CD4-positive, alpha-beta T cell treated with Interleukin-21 for 1 hour (primary cell): Measurements from ENCODE around the gene GMDS.
A peak's percentile ranks its signal among the peaks of the same experiment; 100 is the strongest.

ENCODE experiments used
- DNase-seq: peaks from one replicate; pipeline ENCODE4 v3.0.0-alpha.2; 2020

The GMDS gene

GRCh38 chr6:1618311-1619097 is 626.9 kb downstream of the GMDS start:
- no peak for DNase-seq

DNA sequence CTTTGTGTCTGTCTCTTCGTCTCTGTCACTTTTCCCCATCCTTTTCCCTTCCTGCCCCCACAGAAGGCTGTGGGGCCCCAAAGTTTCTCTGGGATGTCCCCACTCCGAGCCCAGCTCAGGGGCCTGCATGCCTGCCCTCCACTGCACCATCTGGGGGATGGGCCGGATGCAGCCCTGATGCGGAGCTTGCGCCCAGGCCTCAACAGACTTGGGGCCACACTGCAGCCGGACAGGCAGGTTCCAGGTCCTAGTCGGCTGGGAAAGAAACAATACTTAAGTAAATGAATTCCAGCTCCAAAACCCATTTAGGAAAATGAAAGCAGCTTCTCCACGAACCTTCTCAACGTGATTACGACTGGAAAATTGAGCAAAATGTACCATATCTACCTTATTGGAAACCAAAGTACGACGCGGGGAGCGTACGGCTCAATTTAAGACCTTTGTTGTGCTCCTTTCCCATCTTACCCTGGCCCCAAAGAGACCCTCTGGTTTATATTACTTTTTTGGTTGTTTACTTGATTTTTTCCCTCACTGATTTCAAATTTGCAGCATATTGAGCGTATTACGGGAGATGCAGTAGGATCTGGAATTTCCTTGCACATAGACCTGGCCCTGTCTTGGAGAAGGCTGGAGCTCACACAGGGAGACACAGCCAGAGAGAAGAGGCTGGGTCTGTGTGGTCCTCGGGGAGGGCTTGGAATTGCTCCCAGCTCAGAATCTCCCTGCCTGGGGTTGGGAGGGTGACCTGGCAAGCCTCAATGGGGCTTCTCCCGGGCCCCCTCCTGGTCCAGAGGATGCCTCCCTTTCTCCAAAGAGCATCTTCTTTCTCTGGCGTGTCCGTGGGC is 627.7 kb downstream of the GMDS start:
- DNase-seq, result no peak

DNA sequence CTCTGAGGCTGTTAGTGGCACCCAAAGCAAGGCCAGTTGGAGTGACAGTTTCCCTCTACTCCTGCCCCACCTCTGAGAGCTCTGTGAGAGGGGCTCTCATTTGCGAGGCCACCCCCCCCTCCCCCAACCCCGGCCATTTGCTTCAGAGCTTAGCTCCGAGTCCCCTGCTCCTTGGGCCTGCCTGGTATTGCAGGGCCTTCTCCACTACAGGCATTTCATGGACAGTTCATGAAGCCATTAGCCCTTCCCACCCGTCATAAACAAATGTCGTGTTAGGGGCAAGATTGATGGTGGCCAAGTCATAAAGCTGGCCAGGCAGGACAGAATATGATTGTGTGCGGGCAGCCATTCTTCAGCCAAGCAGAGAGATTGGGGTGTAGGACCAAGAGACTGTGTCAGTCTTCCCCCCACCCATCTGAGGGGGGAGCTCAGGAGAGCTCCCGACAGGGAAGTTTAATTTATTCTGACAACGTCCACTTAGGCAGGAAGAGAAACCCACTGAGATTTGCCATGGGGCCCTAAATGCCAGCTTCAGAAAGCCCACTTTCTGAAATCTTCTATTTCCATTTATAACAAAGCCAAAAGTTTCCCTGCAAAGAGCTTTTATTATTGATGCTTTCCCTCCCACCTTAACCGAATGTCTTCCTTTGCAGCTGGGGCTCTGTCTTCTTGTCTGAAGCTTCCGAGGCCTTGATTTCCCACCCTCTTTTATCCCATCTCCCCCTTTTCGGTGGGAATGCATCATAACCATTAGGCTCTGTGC is 628.5 kb downstream of the GMDS start:
- DNase-seq, result no peak

- no peak for DNase-seq
These were observed 629.5 kb downstream of the GMDS start for GRCh38 chr6:1615853-1616420.

GRCh38 chr6:1615151-1615852 is 630.1 kb downstream of the GMDS start:
- DNase-seq, result no peak

DNA sequence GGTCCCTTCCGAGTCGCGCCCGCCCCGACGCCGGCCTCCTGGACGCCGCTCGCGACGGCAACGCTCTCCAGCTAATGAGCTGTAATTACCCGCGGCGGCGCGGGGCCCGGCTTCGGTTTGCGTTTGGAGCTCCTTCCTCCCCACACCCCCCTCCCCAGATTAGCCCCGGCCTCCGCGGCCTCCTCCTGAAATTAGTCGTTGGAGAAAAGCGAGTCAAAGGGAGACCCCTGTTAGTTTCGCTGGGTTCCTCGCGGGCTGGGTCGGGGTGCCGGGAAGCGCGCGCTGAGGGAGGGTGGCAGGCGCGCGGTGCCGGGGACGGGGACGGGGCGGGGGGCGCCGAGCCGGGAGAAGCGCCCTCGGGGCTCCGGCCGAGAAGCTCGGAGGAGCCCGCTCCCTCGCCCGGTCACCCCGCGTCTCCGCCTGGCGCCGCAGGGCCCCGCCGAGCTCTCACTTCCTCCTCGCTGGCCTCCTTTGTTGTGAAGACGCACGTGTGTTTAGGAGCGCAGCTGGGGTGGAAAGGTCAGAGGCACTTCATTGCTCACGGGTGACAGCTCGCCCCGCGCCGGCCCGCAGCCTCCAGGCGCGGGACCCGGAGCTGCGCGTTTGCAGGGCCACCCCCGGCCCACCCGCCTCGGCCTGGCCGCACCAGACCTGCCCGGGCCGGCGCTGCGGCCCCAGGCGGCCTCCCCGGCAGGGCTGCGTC is 630.8 kb downstream of the GMDS start:
- no peak for DNase-seq

DNA sequence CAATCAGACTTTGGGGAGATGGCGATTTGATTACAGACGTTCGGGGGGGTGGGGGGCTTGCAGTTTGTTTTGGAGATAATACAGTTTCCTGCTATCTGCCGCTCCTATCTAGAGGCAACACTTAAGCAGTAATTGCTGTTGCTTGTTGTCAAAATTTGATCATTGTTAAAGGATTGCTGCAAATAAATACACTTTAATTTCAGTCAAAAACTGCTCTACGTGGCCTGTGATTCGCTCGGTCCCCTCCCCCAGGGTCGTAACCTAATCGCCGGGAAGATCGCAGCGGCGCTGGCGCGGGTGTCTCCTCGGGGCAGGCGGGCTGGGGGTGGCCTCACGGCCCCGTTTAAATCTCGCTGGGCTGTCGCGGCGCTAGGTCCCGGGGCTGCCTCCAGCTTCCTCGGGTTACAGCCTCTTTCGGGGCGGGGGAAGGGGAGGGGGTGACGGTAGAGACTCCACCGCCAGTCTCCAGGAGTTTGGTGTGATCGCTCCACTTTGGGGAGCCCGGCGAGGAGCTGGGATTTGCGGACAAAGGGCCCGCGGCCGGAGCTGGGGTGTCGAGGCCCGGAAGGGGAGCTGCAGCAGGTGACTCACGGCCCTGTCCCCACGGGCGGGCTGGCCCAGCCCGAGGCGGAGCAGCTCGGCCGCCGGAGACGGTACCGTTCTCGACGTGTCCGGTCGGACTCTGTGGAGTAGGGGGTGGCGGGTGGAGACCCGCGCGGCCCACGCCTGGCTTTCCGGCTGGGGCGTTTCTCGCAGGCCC is 631.5 kb downstream of the GMDS start:
- DNase-seq, result no peak

- no peak for DNase-seq
These were observed 632.1 kb downstream of the GMDS start for GRCh38 chr6:1613346-1613687.

- DNase-seq, result no peak
These were observed 632.5 kb downstream of the GMDS start for GRCh38 chr6:1612974-1613306.

DNA sequence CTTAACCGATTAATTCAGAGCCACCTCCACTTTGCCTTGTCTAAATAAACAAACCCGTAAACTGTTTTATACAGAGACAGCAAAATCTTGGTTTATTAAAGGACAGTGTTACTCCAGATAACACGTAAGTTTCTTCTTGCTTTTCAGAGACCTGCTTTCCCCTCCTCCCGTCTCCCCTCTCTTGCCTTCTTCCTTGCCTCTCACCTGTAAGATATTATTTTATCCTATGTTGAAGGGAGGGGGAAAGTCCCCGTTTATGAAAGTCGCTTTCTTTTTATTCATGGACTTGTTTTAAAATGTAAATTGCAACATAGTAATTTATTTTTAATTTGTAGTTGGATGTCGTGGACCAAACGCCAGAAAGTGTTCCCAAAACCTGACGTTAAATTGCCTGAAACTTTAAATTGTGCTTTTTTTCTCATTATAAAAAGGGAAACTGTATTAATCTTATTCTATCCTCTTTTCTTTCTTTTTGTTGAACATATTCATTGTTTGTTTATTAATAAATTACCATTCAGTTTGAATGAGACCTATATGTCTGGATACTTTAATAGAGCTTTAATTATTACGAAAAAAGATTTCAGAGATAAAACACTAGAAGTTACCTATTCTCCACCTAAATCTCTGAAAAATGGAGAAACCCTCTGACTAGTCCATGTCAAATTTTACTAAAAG is 633.0 kb downstream of the GMDS start:
- DNase-seq, result no peak

DNA sequence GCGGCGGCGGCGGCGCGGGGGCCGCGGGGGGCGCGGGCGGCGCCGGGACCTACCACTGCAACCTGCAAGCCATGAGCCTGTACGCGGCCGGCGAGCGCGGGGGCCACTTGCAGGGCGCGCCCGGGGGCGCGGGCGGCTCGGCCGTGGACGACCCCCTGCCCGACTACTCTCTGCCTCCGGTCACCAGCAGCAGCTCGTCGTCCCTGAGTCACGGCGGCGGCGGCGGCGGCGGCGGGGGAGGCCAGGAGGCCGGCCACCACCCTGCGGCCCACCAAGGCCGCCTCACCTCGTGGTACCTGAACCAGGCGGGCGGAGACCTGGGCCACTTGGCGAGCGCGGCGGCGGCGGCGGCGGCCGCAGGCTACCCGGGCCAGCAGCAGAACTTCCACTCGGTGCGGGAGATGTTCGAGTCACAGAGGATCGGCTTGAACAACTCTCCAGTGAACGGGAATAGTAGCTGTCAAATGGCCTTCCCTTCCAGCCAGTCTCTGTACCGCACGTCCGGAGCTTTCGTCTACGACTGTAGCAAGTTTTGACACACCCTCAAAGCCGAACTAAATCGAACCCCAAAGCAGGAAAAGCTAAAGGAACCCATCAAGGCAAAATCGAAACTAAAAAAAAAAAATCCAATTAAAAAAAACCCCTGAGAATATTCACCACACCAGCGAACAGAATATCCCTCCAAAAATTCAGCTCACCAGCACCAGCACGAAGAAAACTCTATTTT is 633.7 kb downstream of the GMDS start:
- DNase-seq, result no peak

- DNase-seq, result no peak
These were observed 634.2 kb downstream of the GMDS start for GRCh38 chr6:1611322-1611571.

DNA sequence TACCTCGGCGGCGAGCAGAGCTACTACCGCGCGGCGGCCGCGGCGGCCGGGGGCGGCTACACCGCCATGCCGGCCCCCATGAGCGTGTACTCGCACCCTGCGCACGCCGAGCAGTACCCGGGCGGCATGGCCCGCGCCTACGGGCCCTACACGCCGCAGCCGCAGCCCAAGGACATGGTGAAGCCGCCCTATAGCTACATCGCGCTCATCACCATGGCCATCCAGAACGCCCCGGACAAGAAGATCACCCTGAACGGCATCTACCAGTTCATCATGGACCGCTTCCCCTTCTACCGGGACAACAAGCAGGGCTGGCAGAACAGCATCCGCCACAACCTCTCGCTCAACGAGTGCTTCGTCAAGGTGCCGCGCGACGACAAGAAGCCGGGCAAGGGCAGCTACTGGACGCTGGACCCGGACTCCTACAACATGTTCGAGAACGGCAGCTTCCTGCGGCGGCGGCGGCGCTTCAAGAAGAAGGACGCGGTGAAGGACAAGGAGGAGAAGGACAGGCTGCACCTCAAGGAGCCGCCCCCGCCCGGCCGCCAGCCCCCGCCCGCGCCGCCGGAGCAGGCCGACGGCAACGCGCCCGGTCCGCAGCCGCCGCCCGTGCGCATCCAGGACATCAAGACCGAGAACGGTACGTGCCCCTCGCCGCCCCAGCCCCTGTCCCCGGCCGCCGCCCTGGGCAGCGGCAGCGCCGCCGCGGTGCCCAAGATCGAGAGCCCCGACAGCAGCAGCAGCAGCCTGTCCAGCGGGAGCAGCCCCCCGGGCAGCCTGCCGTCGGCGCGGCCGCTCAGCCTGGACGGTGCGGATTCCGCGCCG is 634.7 kb downstream of the GMDS start:
- DNase-seq, result no peak

DNA sequence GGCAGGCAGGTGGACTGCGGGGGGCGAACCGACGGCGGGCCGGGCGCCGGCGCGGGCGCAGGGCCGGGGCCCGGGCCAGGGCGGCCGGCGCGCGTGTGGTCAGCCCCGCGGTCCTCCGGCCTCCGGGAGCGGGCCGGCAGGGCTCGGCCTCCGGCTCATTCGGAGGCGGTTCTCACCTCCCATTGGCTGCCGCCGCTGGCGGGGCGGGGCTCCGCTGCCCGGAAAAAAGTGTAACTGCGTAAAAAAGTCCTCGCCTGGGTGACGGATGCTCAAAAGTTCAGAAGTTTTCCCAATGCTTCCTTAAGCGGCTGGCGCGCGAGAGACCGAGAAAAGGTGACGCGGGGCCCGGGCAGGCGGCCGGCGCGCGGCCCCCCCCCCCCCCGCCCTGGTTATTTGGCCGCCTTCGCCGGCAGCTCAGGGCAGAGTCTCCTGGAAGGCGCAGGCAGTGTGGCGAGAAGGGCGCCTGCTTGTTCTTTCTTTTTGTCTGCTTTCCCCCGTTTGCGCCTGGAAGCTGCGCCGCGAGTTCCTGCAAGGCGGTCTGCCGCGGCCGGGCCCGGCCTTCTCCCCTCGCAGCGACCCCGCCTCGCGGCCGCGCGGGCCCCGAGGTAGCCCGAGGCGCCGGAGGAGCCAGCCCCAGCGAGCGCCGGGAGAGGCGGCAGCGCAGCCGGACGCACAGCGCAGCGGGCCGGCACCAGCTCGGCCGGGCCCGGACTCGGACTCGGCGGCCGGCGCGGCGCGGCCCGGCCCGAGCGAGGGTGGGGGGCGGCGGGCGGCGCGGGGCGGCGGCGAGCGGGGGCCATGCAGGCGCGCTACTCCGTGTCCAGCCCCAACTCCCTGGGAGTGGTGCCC is 635.5 kb downstream of the GMDS start, which contains the start of gene FOXC1:
Gene FOXC1, plus strand, starts transcription at position 268 of the 849 bp plus-strand sequence. Its CDS starts 531 bp downstream, at position 799.
- DNase-seq, result peak; percentile 34

DNA sequence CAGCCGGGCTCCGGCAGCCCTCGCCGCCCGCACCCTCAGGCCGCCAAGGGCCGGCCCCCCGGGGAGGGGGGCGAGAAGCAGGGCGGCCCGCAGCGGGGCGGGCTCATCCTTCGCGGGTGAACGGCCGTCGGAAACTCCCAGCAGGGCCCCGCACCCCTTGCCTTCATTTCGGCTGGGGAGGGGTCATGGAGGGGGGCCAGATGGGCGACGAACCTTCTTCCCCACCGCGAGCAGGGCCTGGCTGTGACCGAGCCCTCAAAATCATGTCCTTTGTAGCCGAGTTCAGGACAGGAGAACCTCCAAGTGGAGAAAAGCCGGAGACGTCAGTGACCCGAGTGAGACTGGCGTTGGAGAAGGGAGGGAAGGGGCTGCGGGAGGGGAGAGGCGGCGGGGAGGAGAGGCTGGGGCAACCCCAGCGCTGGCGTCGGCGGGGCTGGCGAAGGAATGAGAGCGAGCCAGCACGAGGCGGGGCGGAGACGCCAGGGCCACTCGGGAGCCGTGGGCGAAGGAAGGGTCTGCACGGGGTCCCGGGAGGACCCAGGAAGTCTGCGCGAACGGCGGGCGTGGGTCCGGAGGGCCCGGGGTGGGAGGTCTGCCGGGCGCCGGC is 636.3 kb downstream of the GMDS start:
- no peak for DNase-seq

DNA sequence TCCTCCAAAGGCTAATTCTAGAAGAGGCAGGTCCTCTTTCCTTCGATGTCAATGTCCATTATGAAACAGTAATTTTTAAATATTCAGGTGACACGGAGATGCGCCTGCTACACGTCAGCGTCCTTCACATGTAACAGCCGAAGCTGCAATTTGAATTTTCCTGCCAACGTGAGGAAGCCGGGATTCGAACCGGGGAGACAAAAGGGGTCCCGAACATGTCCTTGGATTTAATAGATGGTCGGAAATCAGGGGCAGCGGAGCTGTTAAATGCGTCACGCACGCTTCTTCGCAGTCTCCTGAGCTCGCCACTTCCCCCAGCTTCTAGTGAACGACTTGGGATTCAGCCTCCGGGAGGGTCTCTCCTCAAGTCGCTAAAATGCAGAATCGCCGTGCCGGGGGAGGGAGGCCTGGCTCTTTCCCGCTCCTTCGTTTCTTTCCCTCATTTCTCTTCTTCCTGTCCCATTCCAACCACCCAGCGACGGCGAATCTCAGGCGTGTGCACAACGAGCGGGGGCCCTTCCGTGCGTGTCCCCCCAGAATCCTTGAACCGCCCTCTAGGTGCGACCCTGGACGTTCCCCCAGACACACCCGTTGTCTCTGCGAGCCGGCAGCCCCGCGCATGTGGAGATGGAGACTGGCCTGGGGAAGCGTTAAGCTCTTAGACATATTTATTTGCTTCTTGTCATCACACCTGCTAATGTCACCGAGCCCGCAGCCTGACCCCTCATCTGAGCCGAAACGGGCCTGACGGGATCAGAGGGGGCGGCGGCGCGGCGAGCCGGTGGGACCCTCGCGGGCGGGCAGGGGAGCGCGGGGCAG is 637.0 kb downstream of the GMDS start:
- no peak for DNase-seq
